DOHH2 (cell line): ENCODE results near the gene MACF1.
A peak's percentile ranks its signal among the peaks of the same experiment; 100 is the strongest.

Source experiments
- H3F3A ChIP-seq: fragments of 200-600 bp; sonication (generic), shearing (Covaris generic); 2 replicates; pipeline ENCODE4 v1.6.0; 2016; ENCODE audit warnings: antibody characterized with exemption, mild to moderate bottlenecking; ENCODE audit not compliant: control insufficient read depth, insufficient read depth
- H3K27ac ChIP-seq: fragments of 200-600 bp; sonication (generic); 2 replicates; pipeline ENCODE4 v1.5.1; 2014; ENCODE audit warnings: low read depth, mild to moderate bottlenecking, low read length, moderate library complexity
- H3K27me3 ChIP-seq: fragments of 200-600 bp; sonication (generic); 2 replicates; pipeline ENCODE4 v1.6.1; 2014; ENCODE audit warnings: mild to moderate bottlenecking, low read length, mixed read lengths; ENCODE audit not compliant: control insufficient read depth
- H3K36me3 ChIP-seq: fragments of 200-600 bp; sonication (generic); 2 replicates; pipeline ENCODE4 v1.6.1; 2014; ENCODE audit warnings: mild to moderate bottlenecking, low read length, moderate library complexity, mixed read lengths; ENCODE audit not compliant: control insufficient read depth
- H3K4me1 ChIP-seq: fragments of 200-600 bp; sonication (generic); 2 replicates; pipeline ENCODE4 v1.6.1; 2014; ENCODE audit warnings: mild to moderate bottlenecking, low read length, mixed read lengths; ENCODE audit not compliant: control insufficient read depth
- H3K4me2 ChIP-seq: fragments of 200-600 bp; sonication (generic); 2 replicates; pipeline ENCODE4 v1.6.0; 2014; ENCODE audit warnings: mild to moderate bottlenecking, low read length, moderate library complexity
- H3K4me3 ChIP-seq: fragments of 200-600 bp; sonication (generic); 2 replicates; pipeline ENCODE4 v1.5.1; 2014; ENCODE audit warnings: mild to moderate bottlenecking, low read length, mixed read lengths
- H3K79me2 ChIP-seq: fragments of 200-600 bp; sonication (generic); 2 replicates; pipeline ENCODE4 v1.6.1; 2014; ENCODE audit warnings: mild to moderate bottlenecking, low read length, mixed read lengths; ENCODE audit not compliant: control insufficient read depth
- H3K9me2 ChIP-seq: fragments of 200-600 bp; sonication (generic); replicated peaks from 2 replicates; pipeline ENCODE4 v1.6.1; 2014; ENCODE audit warnings: mild to moderate bottlenecking, low read length, mixed read lengths; ENCODE audit not compliant: control insufficient read depth
- H3K9me3 ChIP-seq: fragments of 200-600 bp; sonication (generic); 2 replicates; pipeline ENCODE4 v1.6.1; 2014; ENCODE audit warnings: antibody characterized with exemption, low read length, mixed read lengths; ENCODE audit not compliant: control insufficient read depth, insufficient read depth
- H4K20me1 ChIP-seq: fragments of 200-600 bp; sonication (generic); 2 replicates; pipeline ENCODE4 v1.6.0; 2014; ENCODE audit warnings: low read depth, mild to moderate bottlenecking, antibody characterized with exemption, low read length, moderate library complexity; ENCODE audit not compliant: control insufficient read depth, insufficient read depth
- CTCF ChIP-seq: fragments of 200-600 bp; sonication (generic); IDR thresholded peaks from one replicate; pipeline ENCODE4 v1.5.1; 2014; ENCODE audit warnings: antibody characterized with exemption, mild to moderate bottlenecking, low read depth, low read length; ENCODE audit not compliant: poor library complexity, severe bottlenecking
- EZH2phosphoT487 ChIP-seq: fragments of 200-600 bp; sonication (generic); IDR thresholded peaks from 2 replicates; pipeline ENCODE4 v1.6.1; 2017; ENCODE audit warnings: borderline replicate concordance, mild to moderate bottlenecking, antibody characterized with exemption, low read length, moderate library complexity, mixed read lengths

Gene MACF1

GRCh38 chr1:39255222-39255621, 50.7 kb downstream of the MACF1 start:
- no peaks in the 10 kb centered on the region for H3F3A ChIP-seq
- H3K79me2 ChIP-seq: no peaks in the 10 kb centered on the region

GRCh38 chr1:39258146-39258924, 53.8 kb downstream of the MACF1 start:
- H3F3A ChIP-seq: no peaks in the 10 kb centered on the region
- H3K27ac ChIP-seq: no peak overlapping the region
- H3K36me3 ChIP-seq: peaks cover 32% of the 10 kb centered on the region
- no peak overlapping the region for H3K4me2 ChIP-seq
- TF ChIP-seq EZH2phosphoT487 (no peak), CTCF (peak; percentile 89)
- H3K9me2 ChIP-seq: no peaks in the 10 kb centered on the region
- no peaks in the 10 kb centered on the region for H3K27me3 ChIP-seq
- no peaks in the 10 kb centered on the region for H3K9me3 ChIP-seq
- peaks cover 12% of the 10 kb centered on the region for H3K4me1 ChIP-seq
- H4K20me1 ChIP-seq: no peaks in the 10 kb centered on the region
- no peak overlapping the region for H3K4me3 ChIP-seq
- no peaks in the 10 kb centered on the region for H3K79me2 ChIP-seq

More at GRCh38 chr1:39255222-39255621, 50.7 kb downstream of the MACF1 start:
- no peak overlapping the region for H3K4me3 ChIP-seq
- H4K20me1 ChIP-seq: no peaks in the 10 kb centered on the region
- no peak overlapping the region for H3K27ac ChIP-seq
- peaks cover 46% of the 10 kb centered on the region for H3K36me3 ChIP-seq
- no peaks in the 10 kb centered on the region for H3K9me3 ChIP-seq
- no peaks in the 10 kb centered on the region for H3K4me1 ChIP-seq
- no peak for TF ChIP-seq EZH2phosphoT487
- TF ChIP-seq CTCF: no peak
- no peaks in the 10 kb centered on the region for H3K9me2 ChIP-seq
- no peaks in the 10 kb centered on the region for H3K27me3 ChIP-seq
- no peak overlapping the region for H3K4me2 ChIP-seq

- no peak overlapping the region for H3K4me3 ChIP-seq
- no peaks in the 10 kb centered on the region for H3K27me3 ChIP-seq
- no peaks in the 10 kb centered on the region for H3K9me3 ChIP-seq
- H4K20me1 ChIP-seq: no peaks in the 10 kb centered on the region
- H3K4me2 ChIP-seq: no peak overlapping the region
- TF ChIP-seq CTCF: peak; percentile 21
- no peak for TF ChIP-seq EZH2phosphoT487
- H3K9me2 ChIP-seq: no peaks in the 10 kb centered on the region
- H3F3A ChIP-seq: no peaks in the 10 kb centered on the region
- H3K4me1 ChIP-seq: peaks cover 12% of the 10 kb centered on the region
- H3K36me3 ChIP-seq: peaks cover 32% of the 10 kb centered on the region
- H3K79me2 ChIP-seq: no peaks in the 10 kb centered on the region
- no peak overlapping the region for H3K27ac ChIP-seq
Observed at GRCh38 chr1:39258925-39259244, 54.4 kb downstream of the MACF1 start.
